Activated naive CD8-positive, alpha-beta T cell treated with anti-CD3 and anti-CD28 coated beads, Interleukin-2, amount 50 U/mL, for 16 hours (primary cell): ENCODE data around the gene COTL1.
"Not testable (repeated sequence)": the region's sequence is repeated elsewhere in the genome, so short reads cannot be mapped to it uniquely, and the experiment has no call there.

Experiments used
- DNase-seq: peaks from one replicate; pipeline ENCODE4 v3.0.0-alpha.2; 2020; ENCODE audit warnings: low read depth, low spot score

COTL1 gene

DNA sequence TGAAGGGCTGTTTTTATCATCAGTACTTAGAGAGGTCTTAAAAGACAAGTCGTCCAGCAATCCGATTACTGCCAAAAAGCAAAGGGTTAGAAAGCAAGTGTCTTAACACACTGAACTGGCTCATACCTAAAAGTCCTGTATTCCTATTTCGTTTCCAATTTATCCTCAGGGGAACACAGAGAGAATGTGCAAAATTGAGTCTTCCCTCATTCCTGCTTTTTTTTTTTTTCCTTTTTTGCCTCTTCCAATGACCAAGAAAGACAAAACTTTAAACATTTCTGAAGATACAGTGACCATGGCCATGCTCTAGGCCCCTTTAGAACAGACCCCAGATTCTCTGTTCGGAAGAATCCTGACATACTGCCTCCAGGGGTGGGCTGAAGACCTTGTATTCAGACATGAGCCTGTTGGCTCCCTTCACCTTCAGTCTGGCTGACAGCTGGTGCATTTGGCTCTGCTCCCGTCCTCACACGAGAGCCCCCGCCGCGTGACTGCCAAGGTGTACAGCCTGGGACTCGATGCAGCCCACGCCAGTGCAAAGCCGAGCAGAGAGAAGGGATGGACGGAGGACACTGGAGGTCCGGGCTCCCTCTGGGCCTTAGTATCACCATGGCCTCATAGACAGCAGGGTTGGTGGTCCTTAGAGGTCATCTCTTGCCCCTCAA lies 47.0 kb downstream of the COTL1 start:
- DNase-seq, result no peak

DNA sequence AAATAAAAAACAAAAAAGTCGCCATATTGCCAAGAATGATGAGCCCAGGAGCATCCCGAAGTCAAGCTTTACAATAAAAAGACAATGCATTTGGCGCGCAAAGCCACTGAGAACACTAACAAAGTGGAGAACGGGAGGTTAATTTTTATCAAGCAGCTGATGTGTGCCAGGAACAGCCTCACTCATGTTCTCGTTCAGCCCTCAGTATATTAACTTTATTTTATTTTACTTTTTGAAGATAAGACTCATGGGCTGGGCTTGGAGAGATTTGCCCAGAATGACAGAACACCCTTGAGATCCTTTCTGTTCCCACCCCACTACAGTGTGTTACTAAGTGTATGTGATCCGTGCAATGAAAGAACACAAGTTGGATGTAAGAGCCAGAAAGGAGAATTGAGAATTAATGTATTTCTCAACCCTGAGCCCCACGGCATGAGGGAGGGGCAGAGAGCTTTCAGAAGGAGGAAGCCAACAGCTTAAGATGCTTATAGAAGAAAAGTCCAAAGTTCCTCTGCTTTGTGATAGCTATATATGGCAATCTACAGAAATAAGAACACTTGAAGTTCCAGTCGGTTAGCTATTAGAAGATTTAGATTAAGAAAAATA lies 48.4 kb downstream of the COTL1 start:
- DNase-seq, result no peak

DNA sequence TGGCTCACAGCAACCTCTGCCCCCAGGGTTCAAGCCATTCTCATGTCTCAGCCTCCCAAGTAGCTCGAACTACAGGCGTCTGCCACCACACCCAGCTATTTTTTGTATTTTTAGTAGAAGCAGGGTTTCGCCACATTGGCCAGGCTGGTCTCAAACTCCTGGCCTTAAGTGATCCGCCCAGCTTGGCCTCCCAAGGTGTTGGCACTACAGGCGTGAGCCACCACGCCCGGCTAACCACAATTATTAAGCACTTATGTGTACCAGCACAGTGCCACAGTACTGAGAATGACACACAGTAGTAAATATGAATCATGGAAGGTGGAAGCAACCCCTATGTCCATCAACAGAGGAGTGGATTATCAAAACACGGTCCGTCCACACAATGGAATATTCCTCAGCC lies 49.8 kb downstream of the COTL1 start:
- DNase-seq, result no peak

DNA sequence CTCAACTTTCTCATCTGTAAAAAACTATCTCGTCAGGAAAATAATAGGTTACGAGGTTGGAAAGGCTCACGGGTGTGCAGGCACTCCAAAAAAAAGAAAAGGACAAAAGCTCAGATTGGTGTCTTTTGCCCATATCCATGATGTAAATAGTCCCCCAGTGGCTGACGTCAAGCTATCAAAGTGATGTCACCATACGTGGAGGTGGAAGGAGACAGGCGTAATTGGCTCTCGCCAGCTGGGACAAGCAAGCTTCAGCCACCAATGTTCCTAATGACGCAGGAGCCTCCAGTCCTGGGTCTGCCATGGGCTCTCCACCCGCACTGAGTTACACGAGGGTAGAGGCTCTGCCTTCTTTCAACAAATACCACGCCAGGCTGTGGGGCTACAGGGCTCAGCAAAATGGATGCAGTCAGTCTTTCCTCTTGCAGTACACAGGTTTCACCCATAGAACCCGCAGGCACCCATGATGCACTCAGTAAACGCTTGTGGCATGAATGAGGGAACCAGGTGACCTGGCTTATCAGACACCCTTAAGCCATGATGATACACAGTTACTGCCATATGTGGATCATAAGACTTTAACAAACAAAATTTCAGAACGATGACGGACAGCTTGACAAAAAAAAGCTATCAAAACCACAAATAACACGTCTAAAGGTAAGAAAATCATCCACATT lies 50.5 kb downstream of the COTL1 start:
- DNase-seq, result no peak

DNA sequence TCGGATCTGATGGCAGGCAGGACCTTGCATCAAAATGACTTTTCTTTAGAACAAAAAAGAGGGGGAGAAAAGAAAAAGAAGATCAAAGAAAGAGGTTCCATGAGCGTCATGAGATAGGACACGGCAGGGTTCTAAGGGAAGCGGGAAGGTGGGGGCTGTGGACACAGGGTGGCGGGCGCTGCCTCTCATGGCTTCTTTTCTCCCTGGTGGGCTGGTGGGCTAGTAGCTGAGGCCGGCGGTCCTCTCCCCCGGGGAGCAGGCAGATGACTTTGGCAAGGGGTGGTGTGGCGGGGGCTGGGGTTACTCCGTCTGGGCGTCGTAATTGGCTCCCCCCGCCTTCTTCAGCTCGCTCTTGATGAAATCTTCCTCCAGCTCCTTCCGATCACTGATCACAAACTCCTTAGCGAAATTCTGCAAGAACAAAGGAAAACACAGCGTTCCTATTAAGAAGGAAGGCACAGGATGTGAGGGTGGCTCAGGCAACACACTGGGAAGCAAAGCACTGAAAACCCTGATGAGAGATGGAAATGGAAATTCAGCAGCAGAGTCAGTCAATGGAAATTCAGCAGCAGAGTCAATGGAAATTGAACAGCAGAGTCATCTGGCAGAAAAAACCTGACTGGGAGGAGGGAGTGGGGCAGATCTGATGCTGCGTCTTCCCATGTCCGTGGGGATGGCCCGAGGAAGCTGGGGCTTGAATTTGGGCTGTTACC lies 51.2 kb downstream of the COTL1 start:
- DNase-seq, result no peak

DNA sequence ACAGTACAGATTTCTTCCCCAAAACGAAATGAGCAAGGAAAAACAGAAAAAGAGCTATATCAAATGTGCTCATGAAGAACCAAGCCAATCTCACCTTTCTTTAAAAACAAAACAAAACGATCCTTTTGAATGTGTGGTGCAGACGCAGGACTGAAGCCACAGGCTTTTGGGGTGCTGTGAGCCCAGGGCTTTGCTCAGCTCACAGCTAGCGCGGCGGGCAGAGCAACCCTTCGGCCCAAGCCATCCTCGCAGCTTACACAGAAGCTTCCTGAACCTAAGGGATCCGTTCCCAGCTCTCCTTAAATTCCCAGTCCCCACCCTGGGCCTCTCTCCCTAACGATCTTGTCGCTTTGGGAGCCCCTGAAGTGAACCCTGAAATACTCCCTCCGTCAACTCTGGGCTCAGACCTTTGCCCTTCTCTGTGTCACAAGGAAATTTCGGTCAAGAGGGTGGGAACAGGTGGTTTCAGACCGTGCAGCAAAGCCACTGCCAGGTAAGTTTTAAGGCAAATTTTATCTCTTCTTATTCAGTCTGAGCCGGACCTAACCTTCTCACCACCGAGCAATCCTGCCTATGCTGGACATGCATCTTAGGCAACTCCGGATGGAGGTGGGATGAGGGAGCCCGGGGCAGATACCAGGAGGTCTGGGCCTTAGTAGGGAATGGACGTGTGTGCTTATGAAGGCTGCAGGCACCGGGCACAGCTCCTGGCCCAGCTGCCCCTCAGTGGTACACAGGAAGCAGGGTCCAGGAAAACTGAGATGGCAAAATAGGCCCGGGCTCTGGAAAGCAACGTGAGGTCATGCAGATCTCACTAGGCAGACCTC lies 52.0 kb downstream of the COTL1 start:
- no peak for DNase-seq

DNA sequence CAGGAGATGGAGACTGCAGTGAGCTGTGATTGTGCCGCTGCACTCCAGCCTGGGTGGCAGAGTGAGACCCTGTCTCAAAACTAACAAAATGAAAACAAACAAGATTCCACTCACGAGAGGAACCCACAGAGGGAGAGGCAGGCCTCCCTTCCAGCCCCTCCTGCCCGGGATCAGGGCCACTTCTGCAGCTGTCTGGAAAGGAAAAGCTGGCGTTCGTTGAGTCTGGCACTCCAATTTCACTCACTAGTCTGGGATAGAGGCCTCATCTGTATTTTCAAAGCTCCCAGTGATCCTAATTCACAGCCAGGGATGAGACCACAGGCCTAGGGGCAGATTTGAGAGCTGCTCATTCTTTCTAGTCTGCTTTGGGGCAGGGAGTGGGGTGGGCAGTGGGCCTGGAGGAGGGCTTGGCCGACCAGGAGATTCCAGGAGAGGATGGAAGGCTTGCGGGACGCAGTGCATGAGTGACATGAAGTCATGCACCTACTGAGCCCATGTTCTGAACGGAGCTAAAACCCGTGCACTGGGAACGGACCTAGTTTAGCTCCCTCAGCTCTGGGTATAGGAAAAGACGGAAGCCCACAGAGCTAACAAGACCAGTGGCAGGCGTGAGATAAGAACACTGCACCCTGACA lies 54.0 kb downstream of the COTL1 start:
- no peak for DNase-seq

DNA sequence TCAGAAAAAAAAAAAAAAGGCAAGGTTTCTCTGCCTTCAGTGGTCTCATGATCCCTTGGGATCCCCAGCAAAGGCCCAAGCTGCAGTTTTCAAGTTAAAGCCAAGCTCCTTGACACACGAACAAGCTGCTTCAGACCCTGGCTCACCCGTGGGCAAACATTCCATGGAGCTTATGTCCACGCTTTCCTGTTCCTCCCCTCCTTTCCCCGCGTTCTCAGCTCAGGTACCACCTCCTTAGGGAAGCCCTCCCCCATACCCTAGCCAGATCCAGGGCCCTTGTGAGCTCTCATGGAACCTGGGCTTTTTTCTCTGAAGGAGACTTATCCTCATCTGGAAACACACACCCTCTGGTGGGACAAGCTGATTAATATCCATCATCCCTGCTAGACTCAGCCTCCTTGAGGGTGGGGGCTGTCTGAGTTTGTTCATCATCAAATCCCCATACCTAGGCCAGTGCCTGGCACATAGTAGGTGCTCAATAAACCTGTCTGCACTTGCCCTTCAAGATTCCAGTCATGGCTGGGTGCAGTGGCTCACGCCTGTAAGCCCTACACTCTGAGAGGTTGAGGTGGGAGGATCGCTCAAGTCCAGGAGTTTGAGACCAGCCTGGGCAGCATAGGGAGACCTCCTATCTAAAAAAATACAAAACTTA lies 54.7 kb downstream of the COTL1 start:
- no peak for DNase-seq

DNA sequence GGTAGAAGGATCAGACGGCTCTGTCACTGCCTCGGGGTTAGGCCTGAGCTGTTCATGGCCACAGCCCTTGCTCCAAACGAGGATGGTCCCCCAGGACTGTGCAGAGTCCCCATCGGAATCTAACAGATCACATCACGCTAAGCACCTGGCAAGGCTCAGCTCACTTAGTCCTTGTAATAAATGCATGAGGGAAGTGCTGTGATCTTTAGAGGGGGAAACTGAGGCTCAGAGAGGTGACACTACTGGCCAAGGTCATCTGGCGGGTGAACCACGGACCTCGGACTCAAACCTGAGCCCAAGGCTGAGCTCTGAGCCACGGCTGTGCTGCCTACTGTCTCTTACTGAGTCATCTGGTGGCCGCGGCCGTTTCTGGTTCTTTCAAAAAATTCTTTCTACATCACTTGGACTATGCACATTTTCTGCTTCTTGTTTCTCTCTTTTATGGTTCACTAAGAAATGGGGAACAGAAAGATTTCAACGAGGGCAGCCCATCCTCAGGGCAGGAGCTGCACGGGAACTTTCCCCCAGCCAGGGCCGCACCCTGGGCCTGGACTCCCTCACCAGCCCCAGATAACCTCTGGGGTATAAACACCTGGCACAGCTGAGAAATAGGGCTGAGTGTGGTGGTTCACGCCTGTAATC lies 55.6 kb downstream of the COTL1 start:
- DNase-seq, result no peak

DNA sequence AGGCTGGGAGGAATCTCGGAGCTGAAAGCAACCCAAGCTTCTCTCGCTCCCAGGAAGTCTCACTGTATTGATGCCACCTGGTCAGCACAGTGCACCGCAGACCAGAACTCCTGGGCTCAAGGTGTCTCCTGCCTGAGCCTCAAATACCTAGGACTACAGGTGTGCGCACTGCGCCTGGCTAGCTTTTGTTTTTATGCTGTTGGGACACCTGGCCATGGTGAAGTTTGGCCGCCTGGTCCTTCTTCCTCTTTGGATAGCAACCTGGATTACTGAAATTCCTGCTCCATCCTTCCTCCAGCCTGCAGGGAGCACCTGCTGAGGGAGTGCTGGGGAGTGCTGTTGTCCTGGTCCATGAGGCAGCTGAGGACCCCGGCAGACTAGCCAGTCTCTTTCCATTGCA lies 56.6 kb downstream of the COTL1 start:
- no peak for DNase-seq

DNA sequence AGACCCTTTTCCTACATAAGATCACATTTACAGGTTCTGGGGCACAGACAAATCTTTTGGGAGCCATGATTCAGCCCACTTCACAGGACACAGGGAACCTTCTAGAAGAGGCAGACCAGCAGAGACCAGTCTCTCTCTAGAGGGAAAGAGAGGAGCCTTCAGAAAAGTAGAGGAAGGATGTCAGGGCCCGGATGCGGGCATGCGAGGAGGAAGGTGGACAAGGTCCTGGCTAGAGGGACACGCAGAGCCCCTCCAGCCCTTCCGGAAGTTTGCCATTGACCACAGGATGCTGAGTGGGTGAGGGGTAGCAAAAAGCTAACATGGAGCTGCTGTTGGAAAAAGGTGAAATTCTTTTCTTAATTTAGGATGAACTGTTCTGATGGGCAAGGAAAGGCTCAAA lies 57.6 kb downstream of the COTL1 start:
- DNase-seq, result no peak

DNA sequence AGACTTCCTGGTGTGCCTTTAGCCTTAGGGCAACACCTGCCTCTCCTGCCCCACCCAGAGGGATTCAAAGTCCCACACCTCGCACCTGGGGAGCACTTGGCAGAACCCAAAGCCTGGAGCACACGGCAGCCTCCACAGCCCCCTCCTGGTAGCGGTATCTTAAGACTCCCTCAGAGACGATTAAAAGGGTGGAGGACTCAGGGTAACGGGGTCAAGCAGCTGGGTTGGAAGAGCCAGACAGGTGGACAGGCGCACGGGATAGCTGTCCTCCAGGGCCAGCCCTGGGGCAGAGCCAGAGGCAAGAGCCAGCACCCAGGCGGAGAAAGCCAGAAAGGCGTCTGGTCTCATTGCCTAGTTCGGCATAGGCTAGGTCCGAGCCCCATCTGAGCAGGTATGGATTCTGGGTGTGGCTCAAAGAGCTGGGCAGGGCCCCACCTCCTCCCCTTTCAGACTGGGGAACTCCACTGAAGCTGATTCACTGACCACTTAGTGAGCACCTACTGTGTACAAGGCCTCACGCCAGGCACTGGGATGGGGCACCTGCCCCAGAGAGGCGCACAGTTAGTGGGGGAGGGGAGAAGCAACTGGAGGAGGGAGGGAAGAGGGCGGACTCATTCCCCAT lies 58.5 kb downstream of the COTL1 start:
- DNase-seq, result no peak

DNA sequence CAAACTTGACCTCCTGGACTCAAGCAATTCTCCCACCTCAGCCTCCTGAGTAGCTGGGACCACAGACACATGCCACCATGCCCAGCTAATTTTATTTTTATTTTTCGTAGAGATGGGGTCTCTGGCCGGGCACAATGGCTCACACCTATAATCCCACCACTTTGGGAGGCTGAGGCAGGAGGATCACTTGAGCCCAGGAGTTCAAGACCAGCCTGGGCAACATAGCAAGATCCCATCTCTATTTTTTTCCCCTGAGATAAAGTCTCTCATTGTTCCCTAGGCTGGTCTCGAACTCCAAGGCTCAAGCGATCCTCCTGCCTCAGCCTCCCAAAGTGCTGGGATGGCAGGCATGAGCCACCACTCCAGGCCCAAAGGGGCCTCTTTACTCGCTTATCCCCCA lies 59.0 kb downstream of the COTL1 start:
- DNase-seq, result not testable (repeated sequence)

DNA sequence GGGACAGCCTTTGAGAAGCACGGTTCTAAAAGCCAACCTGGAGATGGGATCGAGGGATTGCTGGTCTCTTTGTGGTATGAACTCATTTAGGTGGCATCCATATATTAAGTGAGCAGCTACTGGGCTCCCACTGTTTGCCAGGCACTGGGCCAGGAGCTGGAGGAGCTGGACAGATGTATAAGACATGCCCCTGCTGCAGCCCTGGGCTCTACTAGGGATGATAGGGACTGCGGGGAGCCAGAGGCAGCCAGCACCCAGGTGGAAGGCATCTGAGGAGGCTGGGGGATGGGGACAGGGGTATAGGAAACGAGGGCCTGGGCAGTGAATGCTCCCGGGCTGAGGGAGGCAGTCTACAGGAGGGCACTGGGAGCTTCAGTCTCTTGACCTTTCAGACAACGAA lies 60.4 kb downstream of the COTL1 start:
- no peak for DNase-seq

DNA sequence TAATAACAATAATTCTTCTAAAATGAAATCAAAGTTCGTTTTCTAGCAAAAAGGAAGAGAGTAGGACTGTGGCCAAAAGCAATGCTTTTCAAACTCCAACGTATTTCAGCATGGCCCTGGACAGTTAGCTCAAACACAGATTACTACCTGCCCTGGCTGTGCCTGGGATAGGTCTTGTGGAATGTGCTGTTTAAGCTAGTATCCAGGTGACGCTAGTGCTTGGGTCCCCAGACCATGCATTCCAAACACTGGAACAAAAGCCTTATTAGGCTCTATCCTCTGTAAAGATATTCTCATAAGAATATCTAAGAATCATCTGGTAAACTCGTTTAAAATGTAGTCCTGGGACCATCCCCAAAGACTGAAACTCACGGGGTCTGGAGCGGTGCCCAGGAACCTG lies 60.8 kb downstream of the COTL1 start:
- no peak for DNase-seq

DNA sequence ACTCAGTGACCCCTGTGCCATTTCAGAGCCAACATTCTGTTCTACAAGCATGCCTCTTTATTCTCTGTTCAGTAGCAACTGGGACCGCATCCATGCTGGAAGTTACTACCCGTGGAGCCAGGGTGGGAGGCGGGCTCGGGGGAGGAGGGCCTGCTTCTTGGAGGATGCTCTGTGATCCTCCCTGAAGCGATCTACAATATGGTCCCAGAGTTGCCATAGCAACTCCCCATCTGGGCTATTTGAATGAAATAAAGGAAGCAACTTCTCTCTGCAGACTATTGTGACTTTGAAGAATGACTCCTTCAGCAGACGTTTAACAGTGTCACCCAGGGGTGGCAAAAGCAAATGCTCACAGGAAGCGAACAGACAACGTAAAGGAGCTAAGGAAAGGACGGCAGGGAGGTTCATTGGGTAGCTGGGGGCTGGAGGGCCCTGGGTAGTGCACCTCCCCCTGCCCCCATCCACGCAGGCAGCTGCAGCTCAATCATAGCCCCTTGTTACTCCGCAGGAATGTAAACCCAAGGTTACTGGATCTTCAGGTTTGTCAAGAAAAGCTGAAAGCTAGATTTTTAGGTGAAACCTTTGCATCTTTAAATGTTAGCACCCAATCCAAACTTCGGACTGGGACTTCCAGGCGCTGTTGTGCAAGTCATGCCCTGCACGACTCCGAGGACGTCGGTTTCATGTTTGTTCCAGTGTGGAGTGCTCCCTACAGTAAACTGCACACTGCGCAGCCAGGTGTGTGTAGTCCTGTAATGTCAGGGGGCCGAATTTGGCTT lies 62.3 kb downstream of the COTL1 start:
- no peak for DNase-seq

DNA sequence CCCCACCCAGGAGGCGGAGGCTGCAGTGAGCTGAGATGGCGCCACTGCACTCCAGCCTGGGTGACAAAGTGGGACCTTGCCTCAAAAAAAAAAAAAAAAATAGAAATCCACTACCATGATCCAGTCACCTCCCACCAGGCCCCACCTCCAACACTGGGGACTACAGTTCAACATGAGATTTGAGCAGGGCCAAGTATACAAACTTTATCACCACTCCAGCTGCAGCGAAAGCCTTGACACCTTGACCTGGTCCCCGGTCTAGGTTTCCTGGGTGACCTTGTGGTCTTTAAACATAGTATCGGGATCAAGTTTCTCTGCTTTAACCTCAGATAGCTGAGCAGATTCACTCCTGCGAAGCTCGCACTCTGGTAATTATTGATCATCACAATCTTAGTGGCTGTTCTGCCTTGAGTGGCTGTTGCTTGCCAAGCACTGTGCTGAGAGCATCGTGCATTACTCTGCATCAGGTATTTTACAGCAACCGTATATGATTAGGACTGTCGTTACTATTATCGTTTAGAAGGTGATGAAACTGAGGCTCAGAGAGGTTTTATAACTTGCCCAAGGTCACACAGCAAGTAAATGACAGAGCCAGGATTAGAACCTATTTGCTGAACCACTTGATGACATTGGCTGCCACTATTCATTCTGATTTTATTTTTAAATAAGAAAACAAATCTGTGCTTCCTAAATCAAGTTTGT lies 63.1 kb downstream of the COTL1 start:
- DNase-seq, result no peak

DNA sequence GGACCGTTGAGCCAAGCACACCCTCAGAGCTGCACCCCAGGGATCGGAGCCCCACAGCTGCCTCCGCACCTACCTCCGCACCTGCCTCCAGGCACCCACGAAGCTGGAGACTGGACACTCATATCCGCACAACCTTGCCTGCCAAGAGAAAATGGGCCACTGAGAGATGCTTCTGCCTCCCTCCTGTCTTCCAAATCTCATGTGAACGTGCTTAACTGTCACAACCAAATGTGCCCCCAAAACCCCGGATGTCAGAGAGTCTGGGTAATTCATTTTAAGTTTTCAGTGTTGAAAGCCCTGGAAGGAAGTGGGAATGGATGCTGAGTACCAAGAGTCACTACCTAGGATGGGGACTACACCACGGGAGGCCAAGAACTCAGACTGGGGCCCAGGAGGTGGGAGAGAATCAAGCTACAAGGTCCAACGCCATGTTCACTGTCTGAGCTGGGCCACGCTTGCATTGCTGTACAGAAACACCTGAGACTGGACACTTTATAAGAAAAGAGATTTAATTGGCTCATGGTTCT lies 63.9 kb downstream of the COTL1 start:
- DNase-seq, result no peak
